ENCODE results near the gene GIN1. TPM values are rescaled to one million over a fixed set of nuclear protein-coding genes. Genes with fewer than 3 reads are reported as not detected.

The GIN1 gene
- total and polyA plus RNA-seq, 2 of the 4 experiments (the other 2 are of a cell fraction), result 2.9 to 3.1 TPM

DNA sequence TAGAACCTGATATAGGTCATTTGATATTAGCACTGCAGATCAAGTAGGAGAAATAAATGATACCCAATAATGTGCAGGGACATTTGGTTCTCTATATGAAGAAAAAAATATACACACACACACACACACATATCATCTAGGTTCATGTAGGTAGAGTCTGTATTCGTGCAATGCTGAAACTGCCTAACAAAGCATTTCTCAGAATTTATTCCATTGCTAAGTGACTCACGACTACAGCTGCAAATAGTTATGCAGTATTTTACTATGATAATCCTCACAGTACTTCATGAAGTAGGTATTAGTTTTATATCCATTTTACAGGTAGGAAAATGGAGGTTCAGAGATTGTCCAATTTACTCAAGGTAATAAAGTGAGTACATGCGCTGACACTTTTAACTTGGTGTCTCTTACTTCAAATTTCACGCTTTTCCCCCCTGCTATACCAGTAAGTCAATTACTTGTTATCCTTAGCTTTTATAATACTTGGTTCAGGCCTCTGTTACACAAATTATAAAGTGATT lies 2.4 kb downstream of the GIN1 start:
- Histone ChIP-seq H4K8ac (ENCODE audit: low read depth in 2 of 2, low read length in 2 of 2) (no peak overlapping the region), H3K56ac (ENCODE audit: extremely low read depth, insufficient read depth, low read length) (no peak overlapping the region), H3K4me3 (ENCODE audit: insufficient read depth, low read depth, low read length) (no peak overlapping the region), H2BK15ac (ENCODE audit: low read depth, low read length) (no peak overlapping the region), H3K4me1 (ENCODE audit: control insufficient read depth, insufficient read depth, low read length) (no peaks in the 10 kb centered on the region), H3K14ac (replicated peaks; ENCODE audit: low read depth, low read length) (no peak overlapping the region), H2AK9ac (replicated peaks; ENCODE audit: low read depth, low read length, poor library complexity) (no peak overlapping the region), H4K5ac (ENCODE audit: low read depth, low read length) (no peak overlapping the region), H2AFZ (replicated peaks; ENCODE audit: low read length, poor library complexity) (no peak overlapping the region), H3K27ac (ENCODE audit: insufficient read depth, low read length) (no peak overlapping the region), H3K9ac (ENCODE audit: low read depth, low read length) (no peak overlapping the region), H3K4ac (ENCODE audit: low read depth, low read length) (no peak overlapping the region), H3K23ac (ENCODE audit: low read depth, low read length) (no peak overlapping the region), H3K18ac (ENCODE audit: low read depth, low read length) (no peak overlapping the region), H3K36me3 (ENCODE audit: control insufficient read depth, insufficient read depth, low read length) (no peaks in the 10 kb centered on the region), H2BK5ac (ENCODE audit: low read depth, low read length, poor library complexity, severe bottlenecking) (no peak overlapping the region), H3K4me2 (ENCODE audit: low read depth, low read length) (no peak overlapping the region), H3K79me1 (ENCODE audit: low read depth in 1 of 2, low read length in 2 of 2) (peaks cover 15 to 34% of the 10 kb centered on the region in 2 experiments), H2AK5ac (ENCODE audit: low read depth, low read length) (no peak overlapping the region), H2BK120ac (ENCODE audit: low read depth, low read length) (no peak overlapping the region), H4K20me1 (ENCODE audit: insufficient read depth, low read length) (no peaks in the 10 kb centered on the region; the same call in 1 of the 2 replicates), H3K9me1 (ENCODE audit: insufficient read depth, low read length) (0 out of 2 replicates have a peak, but pooled peaks cover 1% of the 10 kb centered on the region), H4K91ac (ENCODE audit: insufficient read depth, low read depth, low read length) (no peak overlapping the region), H2BK20ac (ENCODE audit: low read depth, low read length) (no peak overlapping the region), H3K27me3 (ENCODE audit: control insufficient read depth, insufficient read depth, low read length) (no peaks in the 10 kb centered on the region), H3K9me3 (ENCODE audit: control insufficient read depth, insufficient read depth, low read length) (no peaks in the 10 kb centered on the region)
- dilution Hi-C loops (cut with HindIII; ENCODE audit: low sequenced_read_pairs, unreplicated experiment), result no loop called here
- BruUV-seq (replicated peaks), result no TSS peak
- ChIA-PET POLR2A (ENCODE audit: unreplicated experiment) (interaction anchor here (0.6 kb wide), 1 partner anchor 27 kb away, joined by 3 read pairs; no protein-coding TSS in a partner anchor), CTCF (no interaction called here)
- ATAC-seq (ENCODE audit: low read depth) (no peak), DNase-seq (no peak)
- in situ Hi-C loops (cut with MboI; ENCODE audit: low sequenced_read_pairs), result no loop called here
- WGBS, 2 experiments (ENCODE audit: extremely low coverage in 2 of 2, insufficient read length in 1 of 2), result no CpG with 5 or more reads among the region's 4 CpGs
- intact Hi-C loops (cut with micrococcal nuclease), result no loop called here
- no peak for TF ChIP-seq NFE2L2 (IDR thresholded peaks at IDR 0.05; ENCODE audit: low read depth, low read length)

Data from IMR-90 (cell line).